Mucosa of descending colon (tissue), 3 donors: ENCODE results near the gene FAM120AOS. TPM values are rescaled to one million over a fixed set of nuclear protein-coding genes. Genes with fewer than 3 reads are reported as not detected.

Source experiments
- ATAC-seq: fragments of 200-7000 bp; cut with Tn5 transposase; one replicate; pipeline ENCODE4 v1.9.1; 2020; ENCODE audit warnings: mild to moderate bottlenecking, moderate library complexity
- DNase-seq, 3 donors: peaks; one replicate each; pipeline ENCODE4 v3.0.0-alpha.2; 2020
- H3K36me3 ChIP-seq: fragments of 200-600 bp; one replicate; pipeline ENCODE4 v1.8.0; 2021; ENCODE audit warnings: low read depth, mild to moderate bottlenecking
- H3K4me1 ChIP-seq: fragments of 200-600 bp; one replicate; pipeline ENCODE4 v1.8.0; 2021; ENCODE audit warnings: low read depth, mild to moderate bottlenecking
- H3K4me3 ChIP-seq: fragments of 200-600 bp; one replicate; pipeline ENCODE4 v1.8.0; 2021; ENCODE audit warnings: mild to moderate bottlenecking
- H3K9me3 ChIP-seq: fragments of 200-600 bp; one replicate; pipeline ENCODE4 v1.8.0; 2021; ENCODE audit warnings: mild to moderate bottlenecking
- CTCF ChIP-seq: fragments of 200-600 bp; IDR thresholded peaks from one replicate; pipeline ENCODE4 v1.8.0; 2022; ENCODE audit warnings: antibody characterized with exemption, mild to moderate bottlenecking
- intact Hi-C, 2 donors: fragments of 100-400 bp; cut with DNase I in 1 of 2; cut with micrococcal nuclease in 1 of 2; formaldehyde crosslinking; loops; one replicate each; pipeline versions ENCODE4 v1.11.0 to v1.11.1; 2022; cut with DNase I, micrococcal nuclease
- total RNA-seq, 3 donors: library from RNA; stranded (reverse); fragmentation: NEBNext Ultra II Directional in 2 of 3; extraction: Animal tissue kit (Norgen Biotek cat#: 25700) in 2 of 3; gene quantifications; one replicate each; pipeline versions ENCODE4 v1.2.1 to v1.2.4, GENCODE V29; 2021 to 2023
- donor health status: DM: no; HTN: no; CAD: no; lungs with moderate emphysema.
- donor health status: DM: no; HTN: no; CAD: no.
- donor health status: DM: no; HTN: yes; CAD: no.

Gene FAM120AOS
- total RNA-seq, 3 donors from 2014 or later, result 72.0 to 88.4 (median 73.3) TPM

DNA sequence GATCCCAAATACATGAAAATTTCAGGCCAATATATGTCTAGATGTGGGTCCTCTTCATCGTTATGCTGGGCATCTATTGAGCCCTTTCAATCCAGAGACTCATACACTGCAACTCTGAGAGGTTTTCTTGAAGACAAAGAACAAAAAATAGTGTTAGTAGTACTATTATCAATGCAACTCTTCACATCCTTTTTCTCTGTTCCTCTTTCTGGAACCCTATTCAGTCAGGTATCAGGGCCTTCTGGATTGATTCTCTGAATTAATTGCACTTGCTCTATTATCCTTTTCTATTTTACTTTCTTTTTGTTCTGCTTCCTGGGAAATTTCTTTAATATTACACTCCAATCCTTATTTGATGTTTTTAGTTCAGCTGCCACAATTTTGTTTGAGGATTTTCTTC is 20.4 kb downstream of the FAM120AOS start:
- Histone ChIP-seq H3K4me3 (no peak overlapping the region), H3K36me3 (no peaks in the 10 kb centered on the region), H3K9me3 (no peaks in the 10 kb centered on the region), H3K4me1 (no peaks in the 10 kb centered on the region)
- intact Hi-C loops, result no loop called here
- no peak for TF ChIP-seq CTCF
- ATAC-seq, result no peak
- no peak for DNase-seq

- Histone ChIP-seq H3K36me3 (no peaks in the 10 kb centered on the region), H3K4me3 (no peak overlapping the region), H3K9me3 (no peaks in the 10 kb centered on the region), H3K4me1 (no peaks in the 10 kb centered on the region)
- intact Hi-C loops, result no loop called here
- ATAC-seq, result no peak
- TF ChIP-seq CTCF, result no peak
- no peak for DNase-seq
Measured at GRCh38 chr9:93431539-93432105, 21.8 kb downstream of the FAM120AOS start.

DNA sequence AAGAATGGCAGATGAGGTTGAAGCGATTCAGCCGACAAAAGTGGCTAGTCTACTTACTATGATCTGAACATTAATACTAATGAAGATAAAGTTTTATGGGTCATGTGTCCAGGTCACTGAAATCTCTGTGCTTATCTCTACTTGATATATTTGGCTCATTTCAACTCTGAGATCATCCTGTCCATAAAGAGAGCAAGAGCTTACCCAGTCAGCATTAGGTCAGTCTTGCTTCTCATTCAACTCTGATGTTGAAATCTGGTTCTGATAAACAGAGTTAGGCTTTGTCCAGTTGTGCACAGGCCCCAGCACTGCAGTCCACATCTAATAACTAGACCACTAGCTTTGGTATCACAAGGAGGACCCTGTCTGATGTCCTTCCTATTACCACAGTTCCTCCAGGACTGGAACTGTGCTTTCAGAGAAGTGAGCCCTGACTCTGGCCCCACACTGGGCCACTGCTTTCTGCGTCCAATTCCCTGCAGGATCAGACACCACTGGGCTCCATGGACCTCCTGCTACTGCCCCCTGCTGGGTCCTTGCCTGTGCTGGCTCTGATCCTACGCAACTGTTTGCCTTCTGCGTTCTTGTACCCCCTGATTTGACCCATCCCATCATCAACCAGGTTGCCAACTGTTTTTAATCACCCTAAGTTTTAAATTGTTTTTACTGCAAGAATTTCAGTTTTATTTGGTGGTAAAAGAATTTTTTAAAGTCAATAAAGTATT is 25.6 kb downstream of the FAM120AOS start:
- DNase-seq (peak; percentile 56 to 79 (median 70)), ATAC-seq (peak; percentile 90)
- H3K9me3 ChIP-seq, result no peaks in the 10 kb centered on the region
- intact Hi-C loops, result no loop called here
- TF ChIP-seq CTCF, result no peak
- no peak overlapping the region for H3K4me3 ChIP-seq
- H3K4me1 ChIP-seq, result no peaks in the 10 kb centered on the region
- no peaks in the 10 kb centered on the region for H3K36me3 ChIP-seq

GRCh38 chr9:93422977-93423616 is 30.3 kb downstream of the FAM120AOS start:
- Histone ChIP-seq H3K9me3 (peaks cover 10% of the 10 kb centered on the region), H3K4me3 (no peak overlapping the region), H3K4me1 (no peaks in the 10 kb centered on the region), H3K36me3 (no peaks in the 10 kb centered on the region)
- DNase-seq, result peak in 1 of 3 donors; percentile 33
- intact Hi-C loops, result no loop called here
- ATAC-seq, result peak; percentile 70
- TF ChIP-seq CTCF, result no peak

DNA sequence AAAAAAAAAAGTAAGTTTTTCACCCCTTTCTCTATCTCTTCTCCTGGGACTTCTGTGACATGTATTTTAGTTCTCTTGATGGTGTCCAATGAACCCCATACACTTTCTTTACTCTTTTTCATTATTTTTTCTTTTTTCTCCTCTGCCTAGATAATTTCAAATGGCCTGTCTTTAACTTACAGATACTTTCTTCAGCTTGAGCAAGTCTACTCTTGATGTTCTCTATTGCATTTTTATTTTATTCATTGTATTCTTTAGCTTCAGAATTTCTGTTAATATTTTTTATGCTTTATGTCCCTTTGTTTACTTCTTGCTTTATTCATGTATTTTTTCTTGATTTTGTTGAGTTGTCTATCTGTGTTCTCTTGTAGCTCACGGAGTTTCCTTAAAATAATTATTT is 34.4 kb downstream of the FAM120AOS start:
- no peaks in the 10 kb centered on the region for H3K36me3 ChIP-seq
- intact Hi-C loops, result no loop called here
- peaks cover 20% of the 10 kb centered on the region for H3K9me3 ChIP-seq
- H3K4me1 ChIP-seq, result no peaks in the 10 kb centered on the region
- DNase-seq, result no peak
- no peak for TF ChIP-seq CTCF
- no peak for ATAC-seq
- H3K4me3 ChIP-seq, result no peak overlapping the region
